GM12878 (cell line): ENCODE results near the gene ZNF385D. TPM values are rescaled to one million over a fixed set of nuclear protein-coding genes. Genes with fewer than 3 reads are reported as not detected.
"Not testable (repeated sequence)": the region's sequence is repeated elsewhere in the genome, so short reads cannot be mapped to it uniquely, and the experiment has no call there.

Experiments used
- ATAC-seq: fragments of 200-7000 bp; cut with Tn5 transposase; 3 replicates; pipeline ENCODE4 v1.9.1; 2020; ENCODE audit warnings: mild to moderate bottlenecking, moderate library complexity
- BruUV-seq: library from RNA; stranded (reverse); fragments of 400-500 nt; replicated peaks from 2 replicates; lab custom pipeline; 2021; lab: Mats Ljungman, UMichigan
- CTCF ChIA-PET: fragments of 300-600 bp; sonication (Branson Sonifier 250); formaldehyde crosslinking; extraction: SDS; loops from one replicate; lab custom pipeline; 2021; ENCODE audit warnings: inconsistent platforms; lab: Yijun Ruan, JAX
- POLR2A ChIA-PET: fragments of 350-600 bp; formaldehyde crosslinking; extraction: SDS; loops from one replicate; lab custom pipeline; 2021; ENCODE audit warnings: inconsistent platforms; lab: Charles Lee
- RAD21 ChIA-PET: fragments of 300-600 bp; sonication (Branson Sonifier 250); formaldehyde crosslinking; loops from one replicate; lab custom pipeline; 2023; ENCODE audit warnings: antibody characterized with exemption; ENCODE audit not compliant: unreplicated experiment; lab: Charles Lee
- SMC1A ChIA-PET: fragments of 300-600 bp; sonication (Branson Sonifier 250); formaldehyde crosslinking; loops from one replicate; lab custom pipeline; 2023; ENCODE audit not compliant: unreplicated experiment, uncharacterized antibody; lab: Charles Lee
- DNase-seq: peaks from one replicate; pipeline ENCODE4 v3.0.0-alpha.2; 2011; ENCODE audit warnings: low read depth, low spot score
- FAIRE-seq: peaks from 3 replicates; lab custom pipeline; 2011; peaks lifted over from hg19 to GRCh38; lab: Jason Lieb, UNC
- H2AFZ ChIP-seq: 2 replicates; pipeline ENCODE4 v1.6.0; 2011; ENCODE audit warnings: low read depth, low read length, control low read depth; ENCODE audit not compliant: control insufficient read depth
- H3K27ac ChIP-seq: 2 replicates; pipeline ENCODE4 v1.5.1; 2011; ENCODE audit warnings: control low read depth; ENCODE audit not compliant: control insufficient read depth, insufficient read depth
- H3K27me3 ChIP-seq, 2 experiments: replicated peaks in 1 of 2; 2 replicates each; pipeline versions ENCODE4 v1.6.0 to v1.6.1; 2011; ENCODE audit warnings: low read length in 1 of 2; ENCODE audit not compliant: control insufficient read depth in 2 of 2, insufficient read depth in 2 of 2
- H3K36me3 ChIP-seq, 2 experiments: 2 replicates each; pipeline ENCODE4 v1.5.1; 2011; ENCODE audit warnings: low read length in 1 of 2; ENCODE audit not compliant: control insufficient read depth in 2 of 2, insufficient read depth in 2 of 2
- H3K4me1 ChIP-seq: 2 replicates; pipeline ENCODE4 v1.6.1; 2011; ENCODE audit warnings: mild to moderate bottlenecking, low read length, moderate library complexity, mixed read lengths; ENCODE audit not compliant: control insufficient read depth, insufficient read depth
- H3K4me2 ChIP-seq: 2 replicates; pipeline ENCODE4 v1.6.0; 2011; ENCODE audit warnings: control low read depth; ENCODE audit not compliant: control insufficient read depth, insufficient read depth
- H3K4me3 ChIP-seq: fragments of 200-600 bp; sonication (generic); 2 replicates; pipeline ENCODE4 v1.5.1; 2016
- H3K79me2 ChIP-seq: 2 replicates; pipeline ENCODE4 v1.6.0; 2011; ENCODE audit warnings: low read length; ENCODE audit not compliant: control insufficient read depth, insufficient read depth
- H3K9ac ChIP-seq: 2 replicates; pipeline ENCODE4 v1.8.0; 2011; ENCODE audit warnings: low read length, control low read depth, mixed read lengths; ENCODE audit not compliant: control insufficient read depth, insufficient read depth
- H3K9me3 ChIP-seq: replicated peaks from 3 replicates; pipeline ENCODE4 v1.5.1; 2011; ENCODE audit warnings: mild to moderate bottlenecking, low read length; ENCODE audit not compliant: control insufficient read depth, insufficient read depth
- H4K20me1 ChIP-seq: 2 replicates; pipeline ENCODE4 v1.6.0; 2011; ENCODE audit not compliant: control insufficient read depth, insufficient read depth
- IKZF2 ChIP-seq, 2 experiments: fragments of 450-650 bp; IDR thresholded peaks; 2 replicates each; pipeline ENCODE4 v1.6.1; 2017; ENCODE audit warnings: mild to moderate bottlenecking in 2 of 2, moderate library complexity in 2 of 2
- MYC ChIP-seq: IDR thresholded peaks from 2 replicates; pipeline ENCODE4 v1.6.1; 2011; ENCODE audit warnings: mild to moderate bottlenecking, low read length, moderate library complexity, inconsistent platforms; ENCODE audit not compliant: insufficient read depth, insufficient replicate concordance, insufficient read length, severe bottlenecking
- RCOR1 ChIP-seq: conservative IDR thresholded peaks from 2 replicates; pipeline ENCODE4 v1.6.1; 2012; ENCODE audit warnings: low read depth, low read length, improper control_type of control experiment
- STAT3 ChIP-seq: IDR thresholded peaks from 2 replicates; pipeline ENCODE4 v1.6.1; 2011; ENCODE audit warnings: low read depth, low read length, improper control_type of control experiment
- TAF1 ChIP-seq: IDR thresholded peaks from 2 replicates; pipeline ENCODE4 v1.6.1; 2011; ENCODE audit warnings: mild to moderate bottlenecking, low read depth, low read length, borderline replicate concordance
- ZSCAN29 ChIP-seq: fragments of 450-650 bp; IDR thresholded peaks from 2 replicates; pipeline ENCODE4 v1.6.1; 2017; ENCODE audit warnings: mild to moderate bottlenecking, moderate library complexity
- WGBS: methylation state at CpG from one replicate; pipeline ENCODE4 v1.1.6; 2016; ENCODE audit warnings: low lambda C conversion rate; ENCODE audit not compliant: insufficient replicate concordance, insufficient coverage; ENCODE audit errors: missing lambda C conversion rate; 5-methylcytosine and 5-hydroxymethylcytosine counted together
- in situ Hi-C: fragments of 300-500 bp; cut with MboI; formaldehyde crosslinking; loops from 9 replicates; pipeline ENCODE4 v1.14.3; 2018; ENCODE audit warnings: mixed read lengths
- intact Hi-C: fragments of 100-400 bp; cut with micrococcal nuclease; formaldehyde crosslinking; loops from one replicate; pipeline ENCODE4 v1.14.2; 2022; ENCODE audit not compliant: unreplicated experiment
- polyA plus RNA-seq, 11 experiments: library from polyadenylated mRNA; depleted of rRNA in 4 of 11; unstranded in 6 of 11; stranded (reverse) in 5 of 11; fragments of >200 nt; fragmentation: Nextera tagmentation in 4 of 11; fragmentation: Illumina TruSeq in 1 of 11; extraction: Ambion mirVana in 4 of 11; extraction: Trizol in 1 of 11; gene quantifications; 1 replicate in 1 of 11; 2 replicates in 10 of 11; pipeline versions ENCODE4 v1.2.1 to v1.2.3, GENCODE V29; 2011 to 2016; ENCODE audit warnings: inconsistent platforms in 2 of 11, missing spikeins in 2 of 11, low read depth in 1 of 11
- total RNA-seq, 4 experiments: library from RNA; depleted of rRNA in 3 of 4; stranded (reverse); fragments of >200 nt in 3 of 4; fragmentation: Illumina TruSeq in 1 of 4; extraction: Trizol in 1 of 4; gene quantifications; 2 replicates each; pipeline versions ENCODE4 v1.2.1 to v1.2.3, GENCODE V29; 2013 to 2021
- TF ChIP-seq, protein P1 (sequence below): IDR thresholded peaks from 2 replicates; pipeline ENCODE4 v1.6.1; 2012; ENCODE audit warnings: improper control_type of control experiment, low read depth, low read length; ENCODE audit not compliant: insufficient replicate concordance

The ZNF385D gene
- total and polyA plus RNA-seq, 10 of the 15 experiments (the other 5 are each of a cell fraction or from before 2014, with no cell fraction given) = 0.01 to 0.62 (median 0.18) TPM; not detected in 5

- TF ChIP-seq, protein P1, sequence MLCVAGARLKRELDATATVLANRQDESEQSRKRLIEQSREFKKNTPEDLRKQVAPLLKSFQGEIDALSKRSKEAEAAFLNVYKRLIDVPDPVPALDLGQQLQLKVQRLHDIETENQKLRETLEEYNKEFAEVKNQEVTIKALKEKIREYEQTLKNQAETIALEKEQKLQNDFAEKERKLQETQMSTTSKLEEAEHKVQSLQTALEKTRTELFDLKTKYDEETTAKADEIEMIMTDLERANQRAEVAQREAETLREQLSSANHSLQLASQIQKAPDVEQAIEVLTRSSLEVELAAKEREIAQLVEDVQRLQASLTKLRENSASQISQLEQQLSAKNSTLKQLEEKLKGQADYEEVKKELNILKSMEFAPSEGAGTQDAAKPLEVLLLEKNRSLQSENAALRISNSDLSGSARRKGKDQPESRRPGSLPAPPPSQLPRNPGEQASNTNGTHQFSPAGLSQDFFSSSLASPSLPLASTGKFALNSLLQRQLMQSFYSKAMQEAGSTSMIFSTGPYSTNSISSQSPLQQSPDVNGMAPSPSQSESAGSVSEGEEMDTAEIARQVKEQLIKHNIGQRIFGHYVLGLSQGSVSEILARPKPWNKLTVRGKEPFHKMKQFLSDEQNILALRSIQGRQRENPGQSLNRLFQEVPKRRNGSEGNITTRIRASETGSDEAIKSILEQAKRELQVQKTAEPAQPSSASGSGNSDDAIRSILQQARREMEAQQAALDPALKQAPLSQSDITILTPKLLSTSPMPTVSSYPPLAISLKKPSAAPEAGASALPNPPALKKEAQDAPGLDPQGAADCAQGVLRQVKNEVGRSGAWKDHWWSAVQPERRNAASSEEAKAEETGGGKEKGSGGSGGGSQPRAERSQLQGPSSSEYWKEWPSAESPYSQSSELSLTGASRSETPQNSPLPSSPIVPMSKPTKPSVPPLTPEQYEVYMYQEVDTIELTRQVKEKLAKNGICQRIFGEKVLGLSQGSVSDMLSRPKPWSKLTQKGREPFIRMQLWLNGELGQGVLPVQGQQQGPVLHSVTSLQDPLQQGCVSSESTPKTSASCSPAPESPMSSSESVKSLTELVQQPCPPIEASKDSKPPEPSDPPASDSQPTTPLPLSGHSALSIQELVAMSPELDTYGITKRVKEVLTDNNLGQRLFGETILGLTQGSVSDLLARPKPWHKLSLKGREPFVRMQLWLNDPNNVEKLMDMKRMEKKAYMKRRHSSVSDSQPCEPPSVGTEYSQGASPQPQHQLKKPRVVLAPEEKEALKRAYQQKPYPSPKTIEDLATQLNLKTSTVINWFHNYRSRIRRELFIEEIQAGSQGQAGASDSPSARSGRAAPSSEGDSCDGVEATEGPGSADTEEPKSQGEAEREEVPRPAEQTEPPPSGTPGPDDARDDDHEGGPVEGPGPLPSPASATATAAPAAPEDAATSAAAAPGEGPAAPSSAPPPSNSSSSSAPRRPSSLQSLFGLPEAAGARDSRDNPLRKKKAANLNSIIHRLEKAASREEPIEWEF = no peak
- TF ChIP-seq MYC (no peak), TAF1 (no peak), STAT3 (no peak), RCOR1 (no peak), ZSCAN29 (no peak), IKZF2 (IDR thresholded peaks at IDR 0.05) (no peak)
Measured at GRCh38 chr3:21390136-21390535, 360.9 kb downstream of the ZNF385D start (continued).

- 66% methylated on average over 28 of the region's 30 CpGs for WGBS
- H2AFZ ChIP-seq, H3K4me3 ChIP-seq, RAD21 ChIA-PET, POLR2A ChIA-PET, BruUV-seq, ATAC-seq, H4K20me1 ChIP-seq, H3K9ac ChIP-seq, H3K27ac ChIP-seq, H3K9me3 ChIP-seq, CTCF ChIA-PET, DNase-seq, H3K27me3 ChIP-seq, in situ Hi-C loops, H3K4me1 ChIP-seq, H3K79me2 ChIP-seq, FAIRE-seq, H3K36me3 ChIP-seq, intact Hi-C loops, H3K4me2 ChIP-seq: not testable (repeated sequence)
- SMC1A ChIA-PET = interaction anchor here (2.1 kb wide), 1 partner anchor 12 kb away, joined by 4 read pairs; no protein-coding TSS in a partner anchor
Measured at GRCh38 chr3:21387142-21387826, 363.7 kb downstream of the ZNF385D start.

DNA sequence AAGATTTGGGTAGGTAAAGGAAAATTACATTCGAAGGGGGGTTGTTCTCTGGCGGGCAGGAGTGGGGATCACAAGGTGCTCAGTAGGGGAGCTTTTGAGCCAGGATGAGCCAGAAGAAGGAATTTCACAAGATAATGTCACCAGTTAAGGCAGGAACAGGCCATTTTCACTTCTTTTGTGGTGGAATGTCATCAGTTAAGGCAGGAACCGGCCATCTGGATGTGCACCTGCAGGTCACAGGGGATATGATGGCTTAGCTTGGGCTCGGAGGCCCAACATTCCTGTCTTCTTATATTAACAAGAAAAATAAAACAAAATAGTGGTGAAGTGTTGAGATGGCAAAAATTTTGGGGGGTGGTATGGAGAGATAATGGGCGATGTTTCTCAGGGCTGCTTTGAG, 373.0 kb downstream of the ZNF385D start:
- 28% methylated on average over 5 of the region's 5 CpGs for WGBS
- H3K4me1 ChIP-seq, CTCF ChIA-PET, H3K27ac ChIP-seq, in situ Hi-C loops, H3K4me2 ChIP-seq, H3K79me2 ChIP-seq, H2AFZ ChIP-seq, H3K36me3 ChIP-seq, DNase-seq, H3K27me3 ChIP-seq, H3K9ac ChIP-seq, SMC1A ChIA-PET, H3K9me3 ChIP-seq, intact Hi-C loops, H3K4me3 ChIP-seq, POLR2A ChIA-PET, FAIRE-seq, H4K20me1 ChIP-seq, ATAC-seq, BruUV-seq, RAD21 ChIA-PET: not testable (repeated sequence)
